Sciatic nerve (tissue), 2 donors: ENCODE results near the gene CDC34. TPM values are rescaled to one million over a fixed set of nuclear protein-coding genes. Genes with fewer than 3 reads are reported as not detected.
A peak's percentile ranks its signal among the peaks of the same experiment; 100 is the strongest.

ENCODE experiments used
- ATAC-seq: fragments of 200-7000 bp; cut with Tn5 transposase; one replicate; pipeline ENCODE4 v1.9.1; 2020; ENCODE audit warnings: mild to moderate bottlenecking, moderate library complexity
- DNase-seq: peaks from one replicate; pipeline ENCODE4 v3.0.0-alpha.2; 2020; ENCODE audit warnings: low spot score
- intact Hi-C: fragments of 100-400 bp; cut with DNase I; formaldehyde crosslinking; loops from one replicate; pipeline ENCODE4 v1.14.2; 2022
- total RNA-seq: library from RNA; stranded (reverse); fragmentation: NEBNext Ultra II Directional; extraction: Animal tissue kit (Norgen Biotek cat#: 25700); gene quantifications from one replicate; pipeline ENCODE4 v1.2.1, GENCODE V29; 2021
- donor health status: DM: no; HTN: no; CAD: no.
- donor health status: DM: no; HTN: no; CAD: no.

Gene CDC34
- total RNA-seq, 1 donor from 2014 or later = 40.2 TPM

DNA sequence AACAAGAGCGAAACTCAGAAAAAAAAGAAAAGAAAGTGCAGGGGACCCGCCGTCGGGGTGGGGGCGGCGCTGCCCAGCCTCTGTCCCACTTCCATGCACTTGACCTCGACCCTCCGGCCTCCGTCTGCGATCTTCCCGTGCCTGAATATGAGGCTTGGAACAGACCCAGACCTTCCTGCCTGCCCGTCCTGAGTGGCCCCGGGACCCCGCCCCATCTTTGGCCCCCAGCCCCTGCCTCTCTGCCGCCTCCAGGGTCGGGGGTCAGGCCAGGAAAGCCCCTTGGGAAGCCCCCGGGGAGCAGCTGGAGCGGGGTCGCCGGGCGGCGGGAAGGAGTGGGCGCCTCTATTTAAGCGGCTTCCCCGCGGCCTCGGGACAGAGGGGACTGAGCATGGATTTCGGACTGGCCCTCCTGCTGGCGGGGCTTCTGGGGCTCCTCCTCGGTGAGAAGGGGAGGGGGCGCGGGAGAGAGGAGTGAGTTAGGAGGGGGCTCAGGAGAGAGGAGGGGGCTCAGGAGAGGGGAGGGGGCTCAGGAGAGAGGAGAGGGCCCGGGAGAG is 35.4 kb upstream of the CDC34 start, which contains the start of gene MADCAM1:
MADCAM1 (plus strand) TSS at position 375 of the 554 bp plus-strand sequence; CDS start at position 389, 14 bp downstream.
- intact Hi-C loops = no loop called here
- ATAC-seq (no peak), DNase-seq (peak; percentile 56)

- DNase-seq = peak; percentile 42
- intact Hi-C loops = no loop called here
- no peak for ATAC-seq
Measured at GRCh38 chr19:496986-497385, 34.6 kb upstream of the CDC34 start.

DNA sequence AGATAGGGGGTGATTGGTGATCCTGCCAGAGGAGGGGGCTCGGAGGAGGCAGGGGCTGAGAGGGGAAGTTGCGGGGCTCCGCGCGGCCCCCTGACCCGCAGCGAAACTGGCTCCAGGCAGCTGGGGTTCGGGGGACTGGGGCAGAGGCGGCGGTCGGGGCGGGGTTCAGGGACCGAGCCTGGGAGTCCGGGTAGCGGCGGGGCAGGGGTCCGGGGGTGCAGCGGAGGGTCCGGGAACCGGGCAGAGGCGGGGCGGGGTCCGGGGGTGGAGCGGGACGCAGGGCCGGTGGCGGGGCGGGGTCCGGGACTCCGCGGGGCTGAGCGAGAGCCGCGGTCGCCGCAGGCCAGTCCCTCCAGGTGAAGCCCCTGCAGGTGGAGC is 34.1 kb upstream of the CDC34 start:
- DNase-seq = peak; percentile 56
- intact Hi-C loops = no loop called here
- ATAC-seq = no peak

DNA sequence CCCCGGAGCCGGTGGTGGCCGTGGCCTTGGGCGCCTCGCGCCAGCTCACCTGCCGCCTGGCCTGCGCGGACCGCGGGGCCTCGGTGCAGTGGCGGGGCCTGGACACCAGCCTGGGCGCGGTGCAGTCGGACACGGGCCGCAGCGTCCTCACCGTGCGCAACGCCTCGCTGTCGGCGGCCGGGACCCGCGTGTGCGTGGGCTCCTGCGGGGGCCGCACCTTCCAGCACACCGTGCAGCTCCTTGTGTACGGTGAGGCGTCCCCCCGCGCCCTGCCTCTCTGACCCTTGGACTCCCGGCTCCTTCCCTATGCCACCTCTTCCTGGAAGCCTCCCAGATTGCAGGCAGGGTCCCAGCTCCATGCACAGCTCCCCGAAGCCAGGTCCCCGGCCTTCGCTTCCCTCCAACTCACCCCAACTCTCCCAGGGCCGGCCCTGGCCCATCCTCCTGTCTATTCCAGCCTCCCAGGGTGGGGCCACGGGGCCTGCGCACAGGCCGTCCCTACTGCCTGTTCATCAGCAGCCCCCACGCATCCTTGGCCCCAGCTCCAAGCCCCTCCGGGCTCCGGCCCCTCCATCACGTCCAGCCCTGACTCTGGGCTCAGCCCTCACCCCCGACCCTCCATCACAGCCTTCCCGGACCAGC is 33.6 kb upstream of the CDC34 start:
- no peak for ATAC-seq
- intact Hi-C loops = no loop called here
- peak; percentile 56 for DNase-seq

DNA sequence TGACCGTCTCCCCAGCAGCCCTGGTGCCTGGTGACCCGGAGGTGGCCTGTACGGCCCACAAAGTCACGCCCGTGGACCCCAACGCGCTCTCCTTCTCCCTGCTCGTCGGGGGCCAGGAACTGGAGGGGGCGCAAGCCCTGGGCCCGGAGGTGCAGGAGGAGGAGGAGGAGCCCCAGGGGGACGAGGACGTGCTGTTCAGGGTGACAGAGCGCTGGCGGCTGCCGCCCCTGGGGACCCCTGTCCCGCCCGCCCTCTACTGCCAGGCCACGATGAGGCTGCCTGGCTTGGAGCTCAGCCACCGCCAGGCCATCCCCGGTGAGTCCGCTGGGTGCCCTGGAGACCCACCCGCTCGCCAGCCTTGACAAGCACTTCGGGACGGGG is 33.1 kb upstream of the CDC34 start:
- DNase-seq = peak; percentile 35
- ATAC-seq = no peak
- intact Hi-C loops = no loop called here

DNA sequence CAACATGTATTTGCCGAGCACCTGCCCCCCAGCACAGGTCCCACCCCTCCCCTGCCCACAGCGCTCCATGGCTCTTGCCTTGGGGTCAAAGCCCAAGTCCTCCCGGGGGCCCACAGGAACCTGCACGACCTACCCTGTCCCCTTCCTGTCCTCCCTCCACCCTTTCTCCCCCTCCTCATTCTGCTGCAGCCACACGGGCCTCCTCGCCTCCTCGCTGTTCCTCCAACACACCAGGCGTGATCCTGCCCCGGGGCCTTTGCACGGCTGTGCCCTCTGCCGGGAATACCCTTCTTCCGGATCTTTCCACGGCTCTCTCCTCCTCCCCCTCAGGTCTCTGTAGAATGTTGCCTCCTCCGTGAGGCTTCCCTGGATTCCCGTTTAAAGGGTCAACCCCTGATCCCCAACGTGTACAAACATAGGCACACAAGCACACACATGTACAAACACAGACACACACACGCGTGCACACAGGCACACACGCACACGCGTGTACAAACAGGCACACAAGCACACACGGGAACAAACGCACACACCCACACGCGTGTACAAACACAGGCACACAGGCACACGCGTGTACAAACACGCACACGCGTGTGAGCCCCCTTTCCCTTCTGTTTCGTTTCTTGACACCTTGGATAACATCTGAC is 32.5 kb upstream of the CDC34 start:
- DNase-seq = peak; percentile 47
- ATAC-seq = no peak
- intact Hi-C loops = no loop called here

GRCh38 chr19:501646-502045 is 29.9 kb upstream of the CDC34 start:
- intact Hi-C loops = no loop called here

DNA sequence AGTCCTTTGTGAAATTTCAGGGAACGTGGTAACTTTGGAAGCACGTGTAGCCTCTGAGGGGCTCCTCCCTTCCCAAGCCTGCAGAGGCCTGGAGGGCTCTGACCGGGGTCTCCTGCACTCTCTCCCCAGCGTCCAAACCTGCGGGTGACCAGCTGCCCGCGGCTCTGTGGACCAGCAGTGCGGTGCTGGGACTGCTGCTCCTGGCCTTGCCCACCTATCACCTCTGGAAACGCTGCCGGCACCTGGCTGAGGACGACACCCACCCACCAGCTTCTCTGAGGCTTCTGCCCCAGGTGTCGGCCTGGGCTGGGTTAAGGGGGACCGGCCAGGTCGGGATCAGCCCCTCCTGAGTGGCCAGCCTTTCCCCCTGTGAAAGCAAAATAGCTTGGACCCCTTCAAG is 26.9 kb upstream of the CDC34 start:
- DNase-seq (peak; percentile 55), ATAC-seq (no peak)
- intact Hi-C loops = no loop called here

More at GRCh38 chr19:501646-502045, 29.9 kb upstream of the CDC34 start:
- no peak for ATAC-seq
- peak; percentile 52 for DNase-seq

- peak; percentile 98 for DNase-seq
- intact Hi-C loops = no loop called here
Measured at GRCh38 chr19:506404-507285, 24.9 kb upstream of the CDC34 start.

GRCh38 chr19:507286-508203 is 24.0 kb upstream of the CDC34 start, which contains the start of gene TPGS1:
Gene TPGS1, plus strand, starts transcription at chr19:507497. Its CDS starts 10 bp downstream, at chr19:507507.
- ATAC-seq (peak; percentile 92), DNase-seq (peak; percentile 86)
- intact Hi-C loops = no loop called here

More at GRCh38 chr19:506404-507285, 24.9 kb upstream of the CDC34 start:
- ATAC-seq = peak; percentile 96

DNA sequence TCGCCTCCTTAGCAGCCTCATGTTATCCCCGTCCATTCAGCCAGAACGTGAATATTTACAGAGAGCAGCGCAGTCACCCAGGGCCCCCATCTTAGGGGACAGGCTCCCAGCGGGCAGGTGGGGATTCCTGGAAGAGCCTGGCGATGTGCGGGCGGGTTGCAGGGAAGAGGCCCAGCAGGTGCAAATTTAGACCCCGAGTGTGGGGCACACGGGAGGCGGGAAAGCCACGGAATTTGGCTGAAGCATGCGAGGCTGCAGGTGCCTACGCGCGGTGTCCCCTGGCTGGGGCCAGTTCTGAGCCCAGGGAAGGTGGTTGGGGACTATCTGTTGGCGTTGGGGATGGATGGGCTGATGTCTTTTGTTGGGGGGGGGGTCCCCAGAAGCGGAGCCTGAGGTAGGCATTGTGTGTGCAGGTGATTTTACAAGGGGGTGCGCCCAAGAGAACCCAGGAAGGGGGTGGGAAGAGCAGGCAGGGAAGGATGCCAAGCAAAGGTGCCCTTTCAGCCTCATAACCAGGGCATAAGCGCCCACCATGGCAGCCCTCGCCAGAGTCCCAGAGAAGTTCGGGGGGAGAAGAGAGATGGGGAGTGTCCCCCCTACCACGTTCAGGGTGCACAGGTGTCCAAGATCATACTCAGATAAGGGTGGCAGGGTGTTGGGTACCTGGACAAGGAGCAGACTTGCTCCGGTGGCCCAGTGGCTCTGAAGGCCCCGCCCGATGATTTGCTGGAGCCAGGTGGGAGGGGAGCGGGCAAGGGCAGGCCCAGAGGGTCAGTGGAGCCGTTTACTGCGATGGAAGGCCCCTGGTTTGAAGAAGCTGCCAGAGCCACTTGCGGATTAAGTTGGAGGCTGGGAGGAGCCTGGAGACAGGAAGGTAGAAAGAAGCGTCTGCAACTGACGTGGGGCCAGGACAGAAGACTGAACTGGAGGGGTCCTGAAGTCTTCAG is 23.1 kb upstream of the CDC34 start:
- no peak for ATAC-seq
- peak; percentile 59 for DNase-seq
- intact Hi-C loops = no loop called here

- ATAC-seq (no peak), DNase-seq (peak; percentile 79)
- intact Hi-C loops = no loop called here
Measured at GRCh38 chr19:510606-511100, 20.9 kb upstream of the CDC34 start.

DNA sequence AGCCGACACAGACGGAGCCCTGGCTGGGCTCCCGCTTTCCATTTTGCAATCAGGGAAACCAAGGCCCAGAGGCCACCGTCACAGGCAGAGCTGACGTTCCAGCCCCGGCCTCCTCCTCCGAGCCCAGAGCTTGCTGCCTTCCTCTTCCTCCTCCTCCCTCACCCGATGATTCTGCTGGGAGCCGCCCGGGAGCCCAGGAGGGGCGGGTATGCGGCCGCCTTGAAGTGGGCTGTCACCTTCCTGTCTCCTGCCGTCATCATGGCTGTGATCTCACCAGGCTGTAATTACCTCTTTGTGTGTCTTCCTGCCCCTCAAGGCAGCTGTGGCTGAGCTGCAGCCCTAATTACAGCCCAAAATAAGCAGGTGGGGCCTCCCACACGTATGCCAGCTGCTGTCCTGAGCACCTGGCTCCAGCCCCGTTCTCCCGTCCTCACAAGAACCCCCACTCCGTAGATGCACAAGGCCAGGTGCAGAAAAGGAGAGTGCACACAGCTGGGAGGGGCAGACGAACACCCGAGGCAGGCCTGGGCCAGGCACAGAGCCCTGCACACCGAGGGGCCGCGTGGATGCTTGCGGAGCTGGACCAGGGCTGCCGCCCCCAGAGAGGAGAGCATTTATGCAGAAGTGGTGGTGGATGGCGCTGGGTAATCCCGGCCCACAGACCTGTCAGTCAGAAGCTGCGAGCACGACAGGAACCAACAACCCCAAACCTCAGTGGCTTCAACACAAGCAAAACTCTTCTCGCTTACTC is 20.3 kb upstream of the CDC34 start:
- ATAC-seq (no peak), DNase-seq (peak; percentile 58)
- intact Hi-C loops = no loop called here

- intact Hi-C loops = no loop called here
- ATAC-seq = no peak
Measured at GRCh38 chr19:512547-513365, 18.8 kb upstream of the CDC34 start.

DNA sequence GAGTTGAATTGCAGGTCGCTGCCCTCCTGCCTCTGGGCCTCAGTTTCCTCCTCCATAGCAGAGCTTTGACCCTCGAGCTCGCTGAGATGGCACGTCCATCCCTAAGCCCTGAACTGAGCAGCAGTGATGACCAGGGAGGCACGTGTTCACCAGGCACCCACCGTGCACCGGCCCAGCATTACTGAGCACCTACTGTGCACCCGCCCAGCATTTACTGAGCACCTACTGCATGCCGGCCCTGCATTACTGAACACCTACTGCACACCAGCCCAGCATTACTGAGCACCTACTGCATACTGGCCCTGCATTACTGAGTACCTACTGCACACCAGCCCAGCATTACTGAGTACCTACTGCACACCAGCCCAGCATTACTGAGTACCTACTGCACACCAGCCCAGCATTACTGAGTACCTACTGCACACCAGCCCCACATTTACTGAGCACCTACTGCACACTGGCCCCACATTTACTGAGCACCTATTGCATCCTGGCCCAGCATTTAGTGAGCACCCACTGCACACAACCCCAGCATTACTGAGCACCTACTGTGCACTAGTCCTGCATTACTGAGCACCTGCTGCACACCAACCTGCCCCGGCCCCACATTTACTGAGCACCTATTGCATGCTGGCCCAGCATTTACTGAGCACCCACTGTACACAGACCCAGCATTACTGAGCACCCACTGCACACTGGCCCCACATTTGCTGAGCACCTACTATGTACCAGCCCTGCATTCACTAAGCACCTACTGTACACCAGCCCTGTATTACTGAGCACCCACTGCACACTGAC is 18.0 kb upstream of the CDC34 start:
- intact Hi-C loops = no loop called here
- DNase-seq (no peak), ATAC-seq (no peak)

More at GRCh38 chr19:512547-513365, 18.8 kb upstream of the CDC34 start:
- DNase-seq = no peak
